K562 (cell line): ENCODE results near the gene EHD3. TPM values are rescaled to one million over a fixed set of nuclear protein-coding genes. Genes with fewer than 3 reads are reported as not detected.

Source experiments
- ATAC-seq: fragments of 200-7000 bp; cut with Tn5 transposase; 3 replicates; pipeline ENCODE4 v1.9.1; 2020; ENCODE audit warnings: moderate library complexity
- BruUV-seq: library from RNA; stranded (reverse); fragments of 400-500 nt; replicated peaks from 2 replicates; lab custom pipeline; 2021; lab: Mats Ljungman, UMichigan
- CTCF ChIA-PET: fragments of 300-600 bp; formaldehyde crosslinking; extraction: SDS; loops from one replicate; lab custom pipeline; 2021; ENCODE audit warnings: low intra/inter-chr PET ratio; lab: Yijun Ruan, JAX
- POLR2A ChIA-PET: fragments of 300-600, 350-650 bp; sonication (Branson Sonifier 250); formaldehyde crosslinking; extraction: SDS; loops from one replicate; lab custom pipeline; 2021; ENCODE audit warnings: antibody characterized with exemption, inconsistent platforms; lab: Yijun Ruan, JAX
- DNase-seq, 4 experiments: peaks; one replicate each; pipeline versions ENCODE4 v3.0.0 to v3.0.0-alpha.2; 2011 to 2018; ENCODE audit warnings: low spot score in 3 of 4, mixed read lengths in 3 of 4; ENCODE audit errors: extremely low read depth in 1 of 4
- FAIRE-seq: peaks from 2 replicates; lab custom pipeline; 2011; peaks lifted over from hg19 to GRCh38; lab: Jason Lieb, UNC
- H2AFZ ChIP-seq: 2 replicates; pipeline ENCODE4 v1.6.0; 2011; ENCODE audit warnings: low read depth, low read length, control low read depth, inconsistent platforms
- H3K27ac ChIP-seq: fragments of 200-600 bp; 3 replicates; pipeline ENCODE4 v1.8.0; 2011; ENCODE audit warnings: low read depth, mild to moderate bottlenecking, control low read depth, inconsistent platforms, low read length, moderate library complexity, mixed read lengths; ENCODE audit errors: extremely low read depth
- H3K27me3 ChIP-seq, 2 experiments: fragments of 300-600 bp in 1 of 2; 2 replicates in 1 of 2; 3 replicates in 1 of 2; pipeline versions ENCODE4 v1.6.0 to v1.8.0; 2011; ENCODE audit warnings: inconsistent platforms in 2 of 2, low read length in 2 of 2, mild to moderate bottlenecking in 1 of 2, mixed read lengths in 1 of 2, moderate library complexity in 1 of 2; ENCODE audit not compliant: control insufficient read depth in 2 of 2, insufficient read depth in 2 of 2
- H3K36me3 ChIP-seq: fragments of 300-600 bp; 3 replicates; pipeline ENCODE4 v1.8.0; 2011; ENCODE audit warnings: mild to moderate bottlenecking, low read length, inconsistent platforms; ENCODE audit not compliant: control insufficient read depth, insufficient read depth
- H3K4me1 ChIP-seq, 2 experiments: fragments of 200-600 bp in 1 of 2; replicated peaks in 1 of 2; 2 replicates in 1 of 2; 3 replicates in 1 of 2; pipeline versions ENCODE4 v1.5.1 to v1.8.0; 2011; ENCODE audit warnings: inconsistent platforms in 2 of 2, low read length in 2 of 2, mild to moderate bottlenecking in 1 of 2, mixed read lengths in 1 of 2, moderate library complexity in 1 of 2; ENCODE audit not compliant: control insufficient read depth in 2 of 2, insufficient read depth in 2 of 2
- H3K4me2 ChIP-seq: 2 replicates; pipeline ENCODE4 v1.6.1; 2011; ENCODE audit warnings: low read length, control low read depth, inconsistent platforms, mixed read lengths; ENCODE audit not compliant: insufficient read depth
- H3K4me3 ChIP-seq: fragments of 200-600 bp; sonication (generic), shearing (Covaris generic); 2 replicates; pipeline ENCODE4 v1.5.1; 2016; ENCODE audit warnings: control low read depth, inconsistent platforms
- H3K79me2 ChIP-seq: fragments of 200-600 bp; 3 replicates; pipeline ENCODE4 v1.8.0; 2011; ENCODE audit warnings: low read length, inconsistent platforms; ENCODE audit not compliant: control insufficient read depth, insufficient read depth
- H3K9ac ChIP-seq, 2 experiments: 2 replicates each; pipeline versions ENCODE4 v1.6.0 to v1.6.1; 2011; ENCODE audit warnings: low read depth in 2 of 2, low read length in 2 of 2, control low read depth in 1 of 2, inconsistent platforms in 1 of 2, mild to moderate bottlenecking in 1 of 2, mixed read lengths in 1 of 2; ENCODE audit not compliant: insufficient read depth in 1 of 2
- H3K9me1 ChIP-seq: one replicate; pipeline ENCODE4 v1.6.0; 2011; ENCODE audit warnings: inconsistent platforms, mild to moderate bottlenecking, low read length, moderate library complexity; ENCODE audit not compliant: control insufficient read depth, insufficient read depth
- H3K9me3 ChIP-seq: replicated peaks from 2 replicates; pipeline ENCODE4 v1.5.1; 2011; ENCODE audit warnings: low read depth, low read length, inconsistent platforms; ENCODE audit not compliant: control insufficient read depth, insufficient read depth
- H4K20me1 ChIP-seq: replicated peaks from 2 replicates; pipeline ENCODE4 v1.6.1; 2011; ENCODE audit warnings: low read length, inconsistent platforms, mixed read lengths; ENCODE audit not compliant: control insufficient read depth, insufficient read depth
- ASH1L ChIP-seq: fragments of 450-650 bp; IDR thresholded peaks from 2 replicates; pipeline ENCODE4 v1.6.1; 2018; ENCODE audit warnings: borderline replicate concordance, mild to moderate bottlenecking, low read depth; ENCODE audit not compliant: partially characterized antibody
- CC2D1A ChIP-seq: fragments of 450-650 bp; IDR thresholded peaks from 2 replicates; pipeline ENCODE4 v1.6.1; 2017; ENCODE audit warnings: mild to moderate bottlenecking
- FOXA1 ChIP-seq: fragments of 450-650 bp; IDR thresholded peaks from 2 replicates; pipeline ENCODE4 v1.6.1; 2016; ENCODE audit warnings: mild to moderate bottlenecking, borderline replicate concordance
- HDAC1 ChIP-seq, 2 experiments: fragments of 450-650 bp; IDR thresholded peaks; 2 replicates each; pipeline ENCODE4 v1.6.1; 2016 to 2017; ENCODE audit warnings: inconsistent platforms in 1 of 2, mild to moderate bottlenecking in 1 of 2, moderate library complexity in 1 of 2
- HMGN3 ChIP-seq: IDR thresholded peaks from 2 replicates; pipeline ENCODE4 v1.6.1; 2011; ENCODE audit warnings: borderline replicate concordance, low read depth, mild to moderate bottlenecking, mixed read lengths, low read length; ENCODE audit not compliant: insufficient read length; ENCODE audit errors: extremely low read depth
- MCM7 ChIP-seq, 2 experiments: fragments of 450-650 bp; IDR thresholded peaks; 2 replicates each; pipeline ENCODE4 v1.6.1; 2016 to 2018
- MECOM ChIP-seq: fragments of 250-450 bp; sonication (Bioruptor Pico); IDR thresholded peaks from 2 replicates; pipeline ENCODE4 v1.8.0; 2022; ENCODE audit warnings: inconsistent platforms
- MXI1 ChIP-seq: IDR thresholded peaks from 2 replicates; pipeline ENCODE4 v1.6.1; 2011; ENCODE audit warnings: low read depth, mild to moderate bottlenecking, improper control_type of control experiment, low read length
- PTRF ChIP-seq: fragments of 450-650 bp; IDR thresholded peaks from 2 replicates; pipeline ENCODE4 v1.6.1; 2016; ENCODE audit warnings: mild to moderate bottlenecking, missing genetic modification characterization, missing compliant biosample characterization
- YBX1 ChIP-seq: fragments of 450-650 bp; IDR thresholded peaks from 2 replicates; pipeline ENCODE4 v1.7.1; 2016; ENCODE audit warnings: mild to moderate bottlenecking
- ZNF175 ChIP-seq: fragments of 200-800 bp; sonication (Bioruptor generic); IDR thresholded peaks from 2 replicates; pipeline ENCODE4 v1.6.1; 2016; ENCODE audit warnings: low read depth, mild to moderate bottlenecking, missing genetic modification characterization, missing compliant biosample characterization
- ZNF232 ChIP-seq: sonication (generic); formaldehyde crosslinking; IDR thresholded peaks from 2 replicates; pipeline ENCODE4 v1.8.0; 2022; ENCODE audit warnings: mild to moderate bottlenecking, missing genetic modification reagents
- ZNF384 ChIP-seq: IDR thresholded peaks from 2 replicates; pipeline ENCODE4 v1.6.1; 2012; ENCODE audit warnings: low read depth, low read length, improper control_type of control experiment
- ZNF445 ChIP-seq: fragments of 250-450 bp; sonication (Bioruptor Pico); IDR thresholded peaks from 2 replicates; pipeline ENCODE4 v1.4.0; 2020; ENCODE audit warnings: low read depth, mild to moderate bottlenecking, moderate library complexity
- ZNF696 ChIP-seq: fragments of 250-450 bp; sonication (Bioruptor Pico); conservative IDR thresholded peaks from 2 replicates; pipeline ENCODE4 v1.4.0; 2020; ENCODE audit warnings: mild to moderate bottlenecking, moderate library complexity
- WGBS: fragments of 100-300 bp; shearing (Covaris generic); methylation state at CpG from one replicate; pipeline ENCODE4 v1.1.6; 2016; ENCODE audit warnings: low coverage, mixed read lengths; ENCODE audit not compliant: insufficient coverage; ENCODE audit errors: missing lambda C conversion rate; 5-methylcytosine and 5-hydroxymethylcytosine counted together
- in situ Hi-C: fragments of 300-500 bp; cut with MboI; formaldehyde crosslinking; loops from 4 replicates; pipeline ENCODE4 v1.15.0; 2018; ENCODE audit warnings: inconsistent platforms, mixed read lengths
- intact Hi-C: fragments of 100-400 bp; cut with micrococcal nuclease; formaldehyde crosslinking; loops from 2 replicates; pipeline ENCODE4 v1.14.2; 2022
- polyA plus RNA-seq, 8 experiments: library from polyadenylated mRNA; depleted of rRNA in 4 of 8; stranded (reverse) in 5 of 8; unstranded in 3 of 8; fragments of >200 nt; fragmentation: Nextera tagmentation in 2 of 8; fragmentation: Illumina TruSeq in 1 of 8; extraction: Ambion mirVana in 2 of 8; extraction: Trizol in 1 of 8; gene quantifications; 2 replicates each; pipeline versions ENCODE4 v1.2.1 to v1.2.3, GENCODE V29; 2011 to 2014; ENCODE audit warnings: inconsistent platforms in 1 of 8, missing spikeins in 1 of 8
- total RNA-seq, 7 experiments: library from RNA; depleted of rRNA in 6 of 7; stranded (reverse); fragments of >200 nt in 6 of 7; fragmentation: Illumina TruSeq in 2 of 7; extraction: Trizol in 2 of 7; gene quantifications; 2 replicates each; pipeline versions ENCODE4 v1.2.1 to v1.2.3, GENCODE V29; 2011 to 2021; ENCODE audit warnings: low replicate concordance in 1 of 7
- TF ChIP-seq, protein P1 (sequence below): fragments of 200-800 bp; sonication (Bioruptor generic); IDR thresholded peaks from 2 replicates; pipeline ENCODE4 v1.6.1; 2017; ENCODE audit warnings: missing genetic modification characterization, missing compliant biosample characterization
- TF ChIP-seq, protein P2 (sequence below), 2 experiments: fragments of 250-450 bp in 1 of 2; fragments of 450-650 bp in 1 of 2; sonication (Bioruptor Pico) in 1 of 2; IDR thresholded peaks; 2 replicates each; pipeline versions ENCODE4 v1.6.1 to v1.8.0; 2016 to 2021; ENCODE audit warnings: mild to moderate bottlenecking in 2 of 2, moderate library complexity in 2 of 2, missing compliant biosample characterization in 1 of 2, missing genetic modification characterization in 1 of 2
- TF ChIP-seq, protein P3 (sequence below): fragments of 450-650 bp; IDR thresholded peaks from 2 replicates; pipeline ENCODE4 v1.6.1; 2018; ENCODE audit not compliant: partially characterized antibody

The EHD3 gene
- total and polyA plus RNA-seq, 9 of the 15 experiments (the other 6 are each of a cell fraction or from before 2014, with no cell fraction given): under 0.01 to 0.04 (median 0.03) TPM; not detected in 3

GRCh38 chr2:31221544-31221943 lies 12.4 kb upstream of the EHD3 start:
- in situ Hi-C loops (no loop called here), intact Hi-C loops (no loop called here)
- H3K9me1 ChIP-seq: no peaks in the 10 kb centered on the region
- no peak overlapping the region for H3K27ac ChIP-seq
- POLR2A ChIA-PET: no interaction called here
- no peak for FAIRE-seq
- H3K4me3 ChIP-seq: no peak overlapping the region
- TF ChIP-seq ZNF696 (CRISPR knock-in tag): no peak
- no peak for TF ChIP-seq HMGN3
- TF ChIP-seq ZNF232 (CRISPR knock-in tag): no peak
- TF ChIP-seq MECOM: no peak
- TF ChIP-seq, protein P1, sequence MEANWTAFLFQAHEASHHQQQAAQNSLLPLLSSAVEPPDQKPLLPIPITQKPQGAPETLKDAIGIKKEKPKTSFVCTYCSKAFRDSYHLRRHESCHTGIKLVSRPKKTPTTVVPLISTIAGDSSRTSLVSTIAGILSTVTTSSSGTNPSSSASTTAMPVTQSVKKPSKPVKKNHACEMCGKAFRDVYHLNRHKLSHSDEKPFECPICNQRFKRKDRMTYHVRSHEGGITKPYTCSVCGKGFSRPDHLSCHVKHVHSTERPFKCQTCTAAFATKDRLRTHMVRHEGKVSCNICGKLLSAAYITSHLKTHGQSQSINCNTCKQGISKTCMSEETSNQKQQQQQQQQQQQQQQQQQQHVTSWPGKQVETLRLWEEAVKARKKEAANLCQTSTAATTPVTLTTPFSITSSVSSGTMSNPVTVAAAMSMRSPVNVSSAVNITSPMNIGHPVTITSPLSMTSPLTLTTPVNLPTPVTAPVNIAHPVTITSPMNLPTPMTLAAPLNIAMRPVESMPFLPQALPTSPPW (CRISPR knock-in tag): no peak
- TF ChIP-seq ZNF175 (CRISPR knock-in tag): no peak
- TF ChIP-seq, protein P2, sequence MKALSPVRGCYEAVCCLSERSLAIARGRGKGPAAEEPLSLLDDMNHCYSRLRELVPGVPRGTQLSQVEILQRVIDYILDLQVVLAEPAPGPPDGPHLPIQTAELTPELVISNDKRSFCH (CRISPR knock-in tag; IDR thresholded peaks at IDR 0.05): no peak
- TF ChIP-seq, protein P2 (tag; IDR thresholded peaks at IDR 0.05): no peak
- no peak for TF ChIP-seq PTRF
- TF ChIP-seq ZNF445 (CRISPR knock-in tag): no peak
- TF ChIP-seq MXI1: no peak
- TF ChIP-seq YBX1: no peak
- no peak for TF ChIP-seq ASH1L
- no peak for TF ChIP-seq MCM7 (IDR thresholded peaks at IDR 0.05)
- no peak for TF ChIP-seq HDAC1 (IDR thresholded peaks at IDR 0.05)
- no peak for TF ChIP-seq FOXA1
- TF ChIP-seq, protein P3, sequence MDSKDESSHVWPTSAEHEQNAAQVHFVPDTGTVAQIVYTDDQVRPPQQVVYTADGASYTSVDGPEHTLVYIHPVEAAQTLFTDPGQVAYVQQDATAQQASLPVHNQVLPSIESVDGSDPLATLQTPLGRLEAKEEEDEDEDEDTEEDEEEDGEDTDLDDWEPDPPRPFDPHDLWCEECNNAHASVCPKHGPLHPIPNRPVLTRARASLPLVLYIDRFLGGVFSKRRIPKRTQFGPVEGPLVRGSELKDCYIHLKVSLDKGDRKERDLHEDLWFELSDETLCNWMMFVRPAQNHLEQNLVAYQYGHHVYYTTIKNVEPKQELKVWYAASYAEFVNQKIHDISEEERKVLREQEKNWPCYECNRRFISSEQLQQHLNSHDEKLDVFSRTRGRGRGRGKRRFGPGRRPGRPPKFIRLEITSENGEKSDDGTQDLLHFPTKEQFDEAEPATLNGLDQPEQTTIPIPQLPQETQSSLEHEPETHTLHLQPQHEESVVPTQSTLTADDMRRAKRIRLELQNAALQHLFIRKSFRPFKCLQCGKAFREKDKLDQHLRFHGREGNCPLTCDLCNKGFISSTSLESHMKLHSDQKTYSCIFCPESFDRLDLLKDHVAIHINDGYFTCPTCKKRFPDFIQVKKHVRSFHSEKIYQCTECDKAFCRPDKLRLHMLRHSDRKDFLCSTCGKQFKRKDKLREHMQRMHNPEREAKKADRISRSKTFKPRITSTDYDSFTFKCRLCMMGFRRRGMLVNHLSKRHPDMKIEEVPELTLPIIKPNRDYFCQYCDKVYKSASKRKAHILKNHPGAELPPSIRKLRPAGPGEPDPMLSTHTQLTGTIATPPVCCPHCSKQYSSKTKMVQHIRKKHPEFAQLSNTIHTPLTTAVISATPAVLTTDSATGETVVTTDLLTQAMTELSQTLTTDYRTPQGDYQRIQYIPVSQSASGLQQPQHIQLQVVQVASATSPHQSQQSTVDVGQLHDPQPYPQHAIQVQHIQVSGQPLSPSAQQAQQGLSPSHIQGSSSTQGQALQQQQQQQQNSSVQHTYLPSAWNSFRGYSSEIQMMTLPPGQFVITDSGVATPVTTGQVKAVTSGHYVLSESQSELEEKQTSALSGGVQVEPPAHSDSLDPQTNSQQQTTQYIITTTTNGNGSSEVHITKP: no peak
- TF ChIP-seq ZNF384: no peak
- TF ChIP-seq CC2D1A: no peak
- ATAC-seq: no peak
- H3K4me2 ChIP-seq: no peak overlapping the region
- no peaks in the 10 kb centered on the region for H4K20me1 ChIP-seq
- no peak for DNase-seq
- no peaks in the 10 kb centered on the region for H3K9me3 ChIP-seq
- H3K9ac ChIP-seq: no peak overlapping the region
- H3K36me3 ChIP-seq: no peaks in the 10 kb centered on the region
- CTCF ChIA-PET: no interaction called here
- no peaks in the 10 kb centered on the region for H3K79me2 ChIP-seq
- no peaks in the 10 kb centered on the region for H3K4me1 ChIP-seq
- H2AFZ ChIP-seq: no peak overlapping the region
- no TSS peak for BruUV-seq
- H3K27me3 ChIP-seq: peaks cover 0 to 13% of the 10 kb centered on the region in 2 experiments; a peak in 3 of 5 replicates
- WGBS: under 1% methylated on average over 6 of the region's 6 CpGs
